Colonic mucosa (tissue), 4 donors: Measurements from ENCODE around the gene GABRG3. TPM values are rescaled to one million over a fixed set of nuclear protein-coding genes. Genes with fewer than 3 reads are reported as not detected.

Experiments used
- DNase-seq: peaks from one replicate; pipeline ENCODE4 v3.0.0-alpha.2; 2020
- H3K27ac ChIP-seq: fragments of 200-600 bp; one replicate; pipeline ENCODE4 v1.8.0; 2021
- H3K27me3 ChIP-seq: fragments of 200-600 bp; one replicate; pipeline ENCODE4 v1.8.0; 2021
- H3K36me3 ChIP-seq: fragments of 200-600 bp; one replicate; pipeline ENCODE4 v1.8.0; 2021
- H3K4me1 ChIP-seq: fragments of 200-600 bp; one replicate; pipeline ENCODE4 v1.8.0; 2021; ENCODE audit warnings: mild to moderate bottlenecking
- H3K4me3 ChIP-seq: fragments of 200-600 bp; one replicate; pipeline ENCODE4 v1.8.0; 2021
- H3K9ac ChIP-seq, 2 donors: one replicate each; pipeline ENCODE4 v1.7.0; 2013; ENCODE audit warnings: control low read depth in 2 of 2, low read depth in 2 of 2, low read length in 2 of 2
- H3K9me3 ChIP-seq: fragments of 200-600 bp; one replicate; pipeline ENCODE4 v1.8.0; 2021
- intact Hi-C: fragments of 100-400 bp; cut with DNase I; formaldehyde crosslinking; loops from one replicate; pipeline ENCODE4 v1.14.1; 2022
- total RNA-seq, 2 donors: library from RNA; stranded (reverse); fragmentation: NEBNext Ultra II Directional in 1 of 2; extraction: Animal tissue kit (Norgen Biotek cat#: 25700) in 1 of 2; gene quantifications; one replicate each; pipeline ENCODE4 v1.2.1, GENCODE V29; 2021
- TF ChIP-seq, protein P1 (sequence below): fragments of 200-600 bp; IDR thresholded peaks from one replicate; pipeline ENCODE4 v1.8.0; 2022; ENCODE audit warnings: antibody characterized with exemption, mild to moderate bottlenecking
- donor health status: healthy.
- donor health status: DM: no; HTN: no; CAD: no.
- donor health status: DM: no; HTN: no; CAD: no.

The GABRG3 gene
- total RNA-seq, 2 donors from 2014 or later, result not detected

DNA sequence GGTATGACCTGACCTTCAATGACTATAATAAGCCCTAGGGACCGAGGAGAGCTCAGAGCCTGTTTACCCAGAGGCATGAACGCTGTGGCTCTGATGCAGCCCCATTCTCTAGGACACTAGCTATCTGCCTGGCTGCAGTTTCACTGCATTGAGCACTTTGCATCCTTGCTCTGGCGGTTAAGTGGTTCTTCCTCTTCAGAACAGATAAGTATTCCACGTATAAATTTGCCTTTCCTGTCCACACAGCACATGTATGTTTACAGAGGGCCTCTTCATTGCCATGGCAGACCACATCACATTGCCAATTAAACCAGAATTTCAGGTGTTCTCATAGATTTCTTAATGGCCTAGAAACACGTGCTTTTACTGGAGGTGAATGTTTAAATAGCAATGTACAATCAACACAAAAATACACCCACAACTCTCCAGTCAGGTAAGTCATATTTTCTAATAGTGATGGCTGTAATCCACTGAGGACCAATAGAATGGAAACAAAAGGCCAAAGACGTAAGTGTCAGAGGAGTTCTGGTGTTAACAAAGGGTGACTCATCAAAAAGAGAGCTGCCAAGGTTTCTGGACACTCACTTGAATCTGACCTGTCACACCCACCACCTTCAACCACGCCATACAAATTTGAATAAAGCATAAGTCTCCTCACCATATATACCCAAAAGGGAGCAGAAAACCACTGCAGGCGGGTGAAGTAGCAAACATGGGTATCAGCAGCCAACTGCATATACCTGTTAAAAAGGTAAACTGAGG lies 574.7 kb downstream of the GABRG3 start:
- H3K9me3 ChIP-seq, result no peaks in the 10 kb centered on the region
- no peak overlapping the region for H3K9ac ChIP-seq
- H3K4me1 ChIP-seq, result no peaks in the 10 kb centered on the region
- intact Hi-C loops, result no loop called here
- H3K36me3 ChIP-seq, result no peaks in the 10 kb centered on the region
- H3K27me3 ChIP-seq, result no peaks in the 10 kb centered on the region
- H3K4me3 ChIP-seq, result no peak overlapping the region
- no peak for DNase-seq
- TF ChIP-seq, protein P1, sequence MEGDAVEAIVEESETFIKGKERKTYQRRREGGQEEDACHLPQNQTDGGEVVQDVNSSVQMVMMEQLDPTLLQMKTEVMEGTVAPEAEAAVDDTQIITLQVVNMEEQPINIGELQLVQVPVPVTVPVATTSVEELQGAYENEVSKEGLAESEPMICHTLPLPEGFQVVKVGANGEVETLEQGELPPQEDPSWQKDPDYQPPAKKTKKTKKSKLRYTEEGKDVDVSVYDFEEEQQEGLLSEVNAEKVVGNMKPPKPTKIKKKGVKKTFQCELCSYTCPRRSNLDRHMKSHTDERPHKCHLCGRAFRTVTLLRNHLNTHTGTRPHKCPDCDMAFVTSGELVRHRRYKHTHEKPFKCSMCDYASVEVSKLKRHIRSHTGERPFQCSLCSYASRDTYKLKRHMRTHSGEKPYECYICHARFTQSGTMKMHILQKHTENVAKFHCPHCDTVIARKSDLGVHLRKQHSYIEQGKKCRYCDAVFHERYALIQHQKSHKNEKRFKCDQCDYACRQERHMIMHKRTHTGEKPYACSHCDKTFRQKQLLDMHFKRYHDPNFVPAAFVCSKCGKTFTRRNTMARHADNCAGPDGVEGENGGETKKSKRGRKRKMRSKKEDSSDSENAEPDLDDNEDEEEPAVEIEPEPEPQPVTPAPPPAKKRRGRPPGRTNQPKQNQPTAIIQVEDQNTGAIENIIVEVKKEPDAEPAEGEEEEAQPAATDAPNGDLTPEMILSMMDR, result no peak
- H3K27ac ChIP-seq, result no peak overlapping the region

DNA sequence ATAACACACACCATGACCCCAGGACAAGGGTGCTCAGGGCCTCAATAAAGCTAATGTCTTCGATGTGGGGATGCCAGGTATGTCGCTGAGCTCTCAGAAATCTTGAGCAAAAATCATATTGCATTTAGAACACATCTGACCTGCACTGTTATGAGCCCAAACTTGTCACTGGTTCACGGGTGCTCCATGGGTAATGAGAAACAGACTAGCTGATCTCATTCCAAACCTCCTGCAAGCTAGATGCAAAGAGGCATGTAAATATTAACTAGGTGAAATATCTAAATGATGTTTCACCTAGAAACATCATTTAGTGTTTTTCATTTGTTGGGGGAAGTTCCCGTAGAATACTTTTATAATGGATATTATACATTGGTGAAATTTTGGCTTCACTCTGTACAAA lies 578.8 kb downstream of the GABRG3 start:
- no peaks in the 10 kb centered on the region for H3K9me3 ChIP-seq
- H3K27me3 ChIP-seq, result no peaks in the 10 kb centered on the region
- no peaks in the 10 kb centered on the region for H3K36me3 ChIP-seq
- no peaks in the 10 kb centered on the region for H3K4me1 ChIP-seq
- intact Hi-C loops, result no loop called here
- no peak overlapping the region for H3K27ac ChIP-seq
- TF ChIP-seq, protein P1, result no peak
- DNase-seq, result no peak
- no peak overlapping the region for H3K4me3 ChIP-seq
- H3K9ac ChIP-seq, result no peak overlapping the region

DNA sequence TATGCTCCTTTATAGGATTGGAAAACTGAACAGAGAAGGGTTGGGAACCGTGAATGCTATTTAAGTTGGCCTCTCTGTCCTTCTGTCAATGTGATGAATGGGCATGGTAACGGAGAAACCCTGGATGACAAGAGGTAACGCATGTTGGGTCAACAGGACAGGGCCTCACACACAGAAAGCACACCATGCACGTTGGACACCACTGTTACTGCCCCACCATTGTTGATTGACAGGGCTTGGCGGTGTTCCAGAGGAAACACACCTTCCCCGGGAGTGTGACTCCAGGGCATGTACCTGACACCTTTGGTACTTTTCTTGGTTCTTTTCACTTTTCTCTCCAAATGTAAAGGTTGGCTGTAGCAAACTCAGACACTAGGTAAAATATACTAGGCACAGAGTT lies 579.7 kb downstream of the GABRG3 start:
- TF ChIP-seq, protein P1, result no peak
- Histone ChIP-seq H3K9ac (no peak overlapping the region), H3K9me3 (no peaks in the 10 kb centered on the region), H3K36me3 (no peaks in the 10 kb centered on the region), H3K4me1 (no peaks in the 10 kb centered on the region), H3K27me3 (no peaks in the 10 kb centered on the region), H3K27ac (no peak overlapping the region), H3K4me3 (no peak overlapping the region)
- no peak for DNase-seq
- intact Hi-C loops, result no loop called here

DNA sequence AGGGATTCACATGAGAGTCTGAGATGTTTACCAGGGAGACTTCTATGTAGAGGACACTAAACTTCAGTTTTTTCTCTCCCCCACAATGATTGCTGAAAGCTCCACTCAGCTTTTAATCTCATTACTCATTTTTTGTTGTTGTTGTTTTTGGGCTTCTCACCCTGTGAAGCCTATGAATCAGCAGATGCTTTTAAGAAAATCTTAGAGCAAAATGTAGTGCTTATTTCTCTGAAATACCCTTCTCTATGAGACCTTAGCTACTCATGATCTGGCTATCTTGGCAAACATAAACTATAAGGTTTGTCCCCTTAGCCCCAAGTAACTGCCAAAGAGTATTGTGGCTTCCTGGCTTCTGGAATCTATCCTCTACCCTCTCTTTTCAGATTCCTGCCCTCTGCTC lies 590.8 kb downstream of the GABRG3 start:
- DNase-seq, result no peak
- TF ChIP-seq, protein P1, result no peak
- no peaks in the 10 kb centered on the region for H3K36me3 ChIP-seq
- intact Hi-C loops, result no loop called here
- H3K4me3 ChIP-seq, result no peak overlapping the region
- no peak overlapping the region for H3K27ac ChIP-seq
- no peak overlapping the region for H3K9ac ChIP-seq
- no peaks in the 10 kb centered on the region for H3K9me3 ChIP-seq
- no peaks in the 10 kb centered on the region for H3K27me3 ChIP-seq
- H3K4me1 ChIP-seq, result no peaks in the 10 kb centered on the region

DNA sequence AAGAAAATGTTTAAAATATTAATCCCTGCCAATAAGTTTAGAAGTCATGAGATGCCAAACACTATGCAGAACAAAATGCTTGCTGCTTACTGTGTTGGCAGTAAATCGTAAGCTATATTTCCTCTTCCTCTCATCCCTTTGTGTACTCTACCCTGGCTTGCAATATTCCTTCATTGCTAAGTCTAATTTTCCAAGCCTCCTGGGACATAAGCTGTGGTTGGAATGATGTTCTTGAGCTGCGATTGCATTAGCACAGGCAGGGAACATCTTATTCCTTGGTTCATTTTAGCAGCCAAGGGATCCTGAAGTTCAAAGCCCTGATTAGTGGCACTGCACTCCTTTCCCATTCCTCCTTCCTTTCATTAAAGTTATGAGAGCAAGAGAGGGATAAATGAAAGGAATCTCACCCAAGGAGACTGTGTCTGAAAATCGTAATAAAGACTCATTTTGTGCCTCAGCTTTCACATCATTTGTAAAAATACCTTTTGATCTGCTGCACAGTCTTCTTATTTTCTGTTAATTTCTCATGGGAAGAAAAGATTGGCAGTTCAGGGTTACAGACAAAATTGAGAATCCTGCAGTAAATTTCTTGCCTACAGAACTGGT lies 592.9 kb downstream of the GABRG3 start:
- TF ChIP-seq, protein P1, result no peak
- no peak overlapping the region for H3K27ac ChIP-seq
- no peaks in the 10 kb centered on the region for H3K36me3 ChIP-seq
- H3K9me3 ChIP-seq, result no peaks in the 10 kb centered on the region
- no peaks in the 10 kb centered on the region for H3K27me3 ChIP-seq
- DNase-seq, result no peak
- no peaks in the 10 kb centered on the region for H3K4me1 ChIP-seq
- no peak overlapping the region for H3K9ac ChIP-seq
- H3K4me3 ChIP-seq, result no peak overlapping the region
- intact Hi-C loops, result no loop called here
